Middle frontal gyrus (tissue), 1 donor: Measurements from ENCODE around the gene CLEC4M.
A peak's percentile ranks its signal among the peaks of the same experiment; 100 is the strongest.
"Not testable (repeated sequence)": the region's sequence is repeated elsewhere in the genome, so short reads cannot be mapped to it uniquely, and the experiment has no call there.

Experiments
- DNase-seq: peaks from one replicate; pipeline ENCODE4 v3.0.0-alpha.2; 2015; ENCODE audit warnings: low spot score; ENCODE audit errors: extremely low spot score

The CLEC4M gene

GRCh38 chr19:7772752-7773291 lies 9.8 kb downstream of the CLEC4M start:
- DNase-seq = no peak

- no peak for DNase-seq
Observed at GRCh38 chr19:7773841-7774240, 10.8 kb downstream of the CLEC4M start.

GRCh38 chr19:7775761-7776160 lies 12.7 kb downstream of the CLEC4M start:
- DNase-seq = no peak

GRCh38 chr19:7778081-7778480 lies 15.0 kb downstream of the CLEC4M start:
- no peak for DNase-seq

- DNase-seq = no peak
Observed at GRCh38 chr19:7779631-7780486, 16.8 kb downstream of the CLEC4M start.

GRCh38 chr19:7781157-7781556 lies 18.1 kb downstream of the CLEC4M start:
- no peak for DNase-seq

- no peak for DNase-seq
Observed at GRCh38 chr19:7783991-7784423, 21.0 kb downstream of the CLEC4M start.

GRCh38 chr19:7784856-7785255 lies 21.8 kb downstream of the CLEC4M start:
- no peak for DNase-seq

- no peak for DNase-seq
Observed at GRCh38 chr19:7787141-7787540, 24.1 kb downstream of the CLEC4M start.

- DNase-seq = no peak
Observed at GRCh38 chr19:7787602-7788177, 24.6 kb downstream of the CLEC4M start.

GRCh38 chr19:7788178-7788932 lies 25.3 kb downstream of the CLEC4M start:
- DNase-seq = no peak

- no peak for DNase-seq
Observed at GRCh38 chr19:7788933-7789323, 25.9 kb downstream of the CLEC4M start.

GRCh38 chr19:7789447-7789846 lies 26.4 kb downstream of the CLEC4M start:
- DNase-seq = no peak

- no peak for DNase-seq
Observed at GRCh38 chr19:7790416-7790815, 27.4 kb downstream of the CLEC4M start.

GRCh38 chr19:7792281-7792680 lies 29.2 kb downstream of the CLEC4M start:
- no peak for DNase-seq

- not testable (repeated sequence) for DNase-seq
Observed at GRCh38 chr19:7792701-7793100, 29.7 kb downstream of the CLEC4M start.

GRCh38 chr19:7793493-7793892 lies 30.4 kb downstream of the CLEC4M start:
- DNase-seq = no peak

GRCh38 chr19:7795555-7796161 lies 32.6 kb downstream of the CLEC4M start:
- no peak for DNase-seq

- DNase-seq = peak; percentile 62
Observed at GRCh38 chr19:7799640-7800355, 36.8 kb downstream of the CLEC4M start.

GRCh38 chr19:7801020-7801570 lies 38.1 kb downstream of the CLEC4M start:
- DNase-seq = no peak
